T-helper 22 cell (primary cell): ENCODE data around the gene SPIN3.
A peak's percentile ranks its signal among the peaks of the same experiment; 100 is the strongest.
"Not testable (repeated sequence)": the region's sequence is repeated elsewhere in the genome, so short reads cannot be mapped to it uniquely, and the experiment has no call there.

ENCODE experiments used
- DNase-seq: peaks from one replicate; pipeline ENCODE4 v3.0.0-alpha.2; 2020; ENCODE audit warnings: low read depth

Gene SPIN3

GRCh38 chrX:56995271-56995994, at the start of gene SPIN3:
TSS of gene SPIN3 (minus strand) at chrX:56995541. CDS start at chrX:56994947, 594 bp downstream.
- DNase-seq: peak; percentile 16

GRCh38 chrX:57044245-57044644, 48.9 kb upstream of the SPIN3 start:
- DNase-seq: no peak

- not testable (repeated sequence) for DNase-seq
Measured at GRCh38 chrX:57037265-57037664, 41.9 kb upstream of the SPIN3 start.

GRCh38 chrX:56994375-56995270, 718 bp downstream of the SPIN3 start:
- no peak for DNase-seq

GRCh38 chrX:56987741-56988140, 7.6 kb downstream of the SPIN3 start:
- DNase-seq: no peak

GRCh38 chrX:56986138-56986537, 9.2 kb downstream of the SPIN3 start:
- DNase-seq: no peak

- no peak for DNase-seq
Measured at GRCh38 chrX:56978172-56978571, 17.2 kb downstream of the SPIN3 start.

GRCh38 chrX:56975611-56976010, 19.7 kb downstream of the SPIN3 start:
- no peak for DNase-seq

- no peak for DNase-seq
Measured at GRCh38 chrX:56974408-56974807, 20.9 kb downstream of the SPIN3 start.

- DNase-seq: no peak
Measured at GRCh38 chrX:56969559-56969958, 25.8 kb downstream of the SPIN3 start.

- DNase-seq: no peak
Measured at GRCh38 chrX:56968980-56969379, 26.4 kb downstream of the SPIN3 start.

GRCh38 chrX:56963377-56963776, 32.0 kb downstream of the SPIN3 start:
- no peak for DNase-seq

GRCh38 chrX:56947699-56948098, 47.6 kb downstream of the SPIN3 start:
- DNase-seq: no peak

GRCh38 chrX:56946201-56946600, 49.1 kb downstream of the SPIN3 start:
- not testable (repeated sequence) for DNase-seq

GRCh38 chrX:56945226-56945625, 50.1 kb downstream of the SPIN3 start:
- DNase-seq: not testable (repeated sequence)

- no peak for DNase-seq
Measured at GRCh38 chrX:56943264-56943663, 52.1 kb downstream of the SPIN3 start.
